ENCODE measurements around the gene MYPOP. TPM values are rescaled to one million over a fixed set of nuclear protein-coding genes. Genes with fewer than 3 reads are reported as not detected.

MYPOP gene
- total RNA-seq, 1 donor from 2014 or later, result 1.6 TPM

DNA sequence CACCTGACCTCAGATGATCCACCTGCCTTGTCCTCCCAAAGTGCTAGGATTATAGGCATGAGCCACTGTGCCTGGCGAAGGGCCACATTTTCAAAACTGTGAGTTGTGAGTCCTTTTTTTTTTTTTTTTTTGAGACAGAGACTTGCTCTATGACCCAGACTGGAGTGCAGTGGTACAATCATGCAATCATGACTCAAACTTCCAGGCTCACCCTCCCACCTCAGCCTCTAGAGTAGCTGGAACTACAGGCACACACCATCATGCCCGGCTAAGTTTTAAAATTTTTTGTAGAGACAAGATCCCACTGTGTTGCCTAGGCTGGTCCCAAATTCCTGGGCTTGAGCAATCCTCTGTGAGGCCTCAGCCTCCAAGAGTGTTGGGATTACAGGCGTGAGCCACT, 3.8 kb upstream of the MYPOP start:
- Histone ChIP-seq H3K36me3 (no peaks in the 10 kb centered on the region), H3K4me1 (peaks cover 1 to 4% of the 10 kb centered on the region in 2 donors), H3K27me3 (no peaks in the 10 kb centered on the region), H3K4me3 (no peak overlapping the region), H3K9me3 (no peaks in the 10 kb centered on the region), H3K27ac (no peak overlapping the region)
- no peak for DNase-seq (ENCODE audit: low spot score in 2 of 2)
- intact Hi-C loops (cut with DNase I), result no loop called here
- TF ChIP-seq, protein P1, sequence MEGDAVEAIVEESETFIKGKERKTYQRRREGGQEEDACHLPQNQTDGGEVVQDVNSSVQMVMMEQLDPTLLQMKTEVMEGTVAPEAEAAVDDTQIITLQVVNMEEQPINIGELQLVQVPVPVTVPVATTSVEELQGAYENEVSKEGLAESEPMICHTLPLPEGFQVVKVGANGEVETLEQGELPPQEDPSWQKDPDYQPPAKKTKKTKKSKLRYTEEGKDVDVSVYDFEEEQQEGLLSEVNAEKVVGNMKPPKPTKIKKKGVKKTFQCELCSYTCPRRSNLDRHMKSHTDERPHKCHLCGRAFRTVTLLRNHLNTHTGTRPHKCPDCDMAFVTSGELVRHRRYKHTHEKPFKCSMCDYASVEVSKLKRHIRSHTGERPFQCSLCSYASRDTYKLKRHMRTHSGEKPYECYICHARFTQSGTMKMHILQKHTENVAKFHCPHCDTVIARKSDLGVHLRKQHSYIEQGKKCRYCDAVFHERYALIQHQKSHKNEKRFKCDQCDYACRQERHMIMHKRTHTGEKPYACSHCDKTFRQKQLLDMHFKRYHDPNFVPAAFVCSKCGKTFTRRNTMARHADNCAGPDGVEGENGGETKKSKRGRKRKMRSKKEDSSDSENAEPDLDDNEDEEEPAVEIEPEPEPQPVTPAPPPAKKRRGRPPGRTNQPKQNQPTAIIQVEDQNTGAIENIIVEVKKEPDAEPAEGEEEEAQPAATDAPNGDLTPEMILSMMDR (IDR thresholded peaks at IDR 0.05), result no peak

DNA sequence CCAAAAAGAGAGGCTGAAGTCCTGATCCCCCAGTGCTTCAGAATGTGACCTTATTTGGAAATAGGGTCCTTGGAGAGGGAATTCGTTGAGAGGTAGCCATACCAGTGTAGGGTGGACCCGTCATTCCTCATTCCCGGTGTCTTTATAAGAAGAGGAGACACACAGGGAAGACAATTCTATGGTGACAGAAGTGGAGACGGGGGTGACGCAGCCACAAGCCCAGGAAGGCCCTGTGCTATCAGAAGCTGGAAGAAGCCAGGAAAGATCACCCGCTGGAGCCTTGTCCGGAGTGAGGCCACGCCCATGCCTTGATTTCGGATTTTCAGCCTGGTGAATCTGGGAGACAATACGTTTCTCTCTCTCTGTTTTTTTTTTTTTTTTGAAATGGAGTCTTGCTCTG, 2.6 kb upstream of the MYPOP start:
- H3K27ac ChIP-seq, result no peak overlapping the region
- H3K4me1 ChIP-seq, result peaks cover 7 to 9% of the 10 kb centered on the region in 2 donors
- no peaks in the 10 kb centered on the region for H3K36me3 ChIP-seq
- DNase-seq (ENCODE audit: low spot score in 2 of 2), result no peak
- H3K9me3 ChIP-seq, result no peaks in the 10 kb centered on the region
- no peak overlapping the region for H3K4me3 ChIP-seq
- no peaks in the 10 kb centered on the region for H3K27me3 ChIP-seq
- TF ChIP-seq, protein P1 (IDR thresholded peaks at IDR 0.05), result no peak
- intact Hi-C loops (cut with DNase I), result no loop called here

GRCh38 chr19:45902651-45903625, 525 bp upstream of the MYPOP start:
- TF ChIP-seq, protein P1 (IDR thresholded peaks at IDR 0.05), result no peak
- Histone ChIP-seq H3K9me3 (no peaks in the 10 kb centered on the region), H3K36me3 (peaks cover 16 to 17% of the 10 kb centered on the region in 2 donors), H3K4me3 (peak overlapping the region; percentile 72 to 86), H3K27ac (peak overlapping the region; percentile 39 to 57), H3K4me1 (peaks cover 7 to 9% of the 10 kb centered on the region in 2 donors), H3K27me3 (no peaks in the 10 kb centered on the region)
- intact Hi-C loops (cut with DNase I), result loop anchor here (1.0 to 2.0 kb wide), 4 partner anchors 17 to 92 kb away; partner anchors contain the start of genes CCDC61, IRF2BP1 and SYMPK
- DNase-seq (ENCODE audit: low spot score in 2 of 2), result peak; percentile 88 to 99

GRCh38 chr19:45901432-45901911, 941 bp downstream of the MYPOP start:
- TF ChIP-seq, protein P1 (IDR thresholded peaks at IDR 0.05), result no peak
- DNase-seq (ENCODE audit: low spot score in 2 of 2), result peak in 1 of 2 donors; percentile 78
- Histone ChIP-seq H3K36me3 (peaks cover 16 to 18% of the 10 kb centered on the region in 2 donors), H3K4me3 (peak overlapping the region; percentile 72 to 86), H3K4me1 (peaks cover 7 to 9% of the 10 kb centered on the region in 2 donors), H3K9me3 (no peaks in the 10 kb centered on the region), H3K27ac (no peak overlapping the region), H3K27me3 (no peaks in the 10 kb centered on the region)
- intact Hi-C loops (cut with DNase I), result no loop called here

DNA sequence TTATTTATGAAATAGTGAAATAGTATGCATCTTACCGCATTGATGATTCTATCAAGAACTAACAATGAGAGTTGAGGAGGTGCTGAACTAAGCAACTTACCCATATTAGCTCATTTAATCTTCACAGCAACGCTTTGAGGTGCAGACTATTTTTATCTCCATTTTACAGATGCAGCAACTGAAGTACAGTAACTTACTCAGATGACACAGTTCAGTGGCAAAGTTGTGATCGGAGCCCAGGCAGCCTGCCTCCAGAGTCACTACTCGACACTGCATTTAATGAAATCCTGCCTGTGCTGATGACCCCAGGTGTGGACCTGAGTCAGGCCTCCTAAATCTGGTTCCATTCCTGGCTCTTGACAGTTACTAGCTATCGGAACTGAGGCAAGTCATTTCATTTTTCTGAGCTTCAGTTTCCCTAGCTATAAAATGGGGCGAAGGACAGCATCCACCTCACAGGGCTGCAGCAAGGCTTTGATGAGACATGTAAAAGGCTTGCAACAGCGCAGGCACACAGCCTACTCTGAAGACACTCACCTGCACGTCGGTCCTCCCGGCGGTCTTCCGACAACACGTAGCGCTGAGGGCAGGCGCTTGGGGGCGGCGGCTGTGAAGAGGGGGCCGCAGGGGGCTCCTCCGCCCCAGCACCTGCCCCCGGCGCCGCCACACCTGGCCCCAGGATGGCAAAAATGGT, 1.5 kb downstream of the MYPOP start:
- Histone ChIP-seq H3K27me3 (no peaks in the 10 kb centered on the region), H3K4me3 (peak overlapping the region; percentile 72 to 86), H3K4me1 (peaks cover 7 to 9% of the 10 kb centered on the region in 2 donors), H3K9me3 (no peaks in the 10 kb centered on the region), H3K27ac (no peak overlapping the region), H3K36me3 (peaks cover 18 to 22% of the 10 kb centered on the region in 2 donors)
- DNase-seq (ENCODE audit: low spot score in 2 of 2), result no peak
- intact Hi-C loops (cut with DNase I), result no loop called here
- TF ChIP-seq, protein P1 (IDR thresholded peaks at IDR 0.05), result no peak
